Astrocyte (in vitro differentiated cells and primary cell): ENCODE results near the gene QSOX2. TPM values are rescaled to one million over a fixed set of nuclear protein-coding genes. Genes with fewer than 3 reads are reported as not detected.

ENCODE experiments used
- DNase-seq: peaks from one replicate; pipeline ENCODE4 v3.0.0-alpha.2; 2010; ENCODE audit warnings: low read depth
- FAIRE-seq: peaks from 2 replicates; lab custom pipeline; 2011; peaks lifted over from hg19 to GRCh38; lab: Jason Lieb, UNC
- H2AFZ ChIP-seq: 2 replicates; pipeline ENCODE4 v1.6.0; 2012; ENCODE audit warnings: low read depth, low read length, inconsistent platforms
- H3K27ac ChIP-seq: 2 replicates; pipeline ENCODE4 v1.5.1; 2011; ENCODE audit warnings: low read depth, low read length, inconsistent platforms
- H3K27me3 ChIP-seq: 2 replicates; pipeline ENCODE4 v1.6.0; 2011; ENCODE audit warnings: low read length, inconsistent platforms; ENCODE audit not compliant: insufficient read depth
- H3K36me3 ChIP-seq: 2 replicates; pipeline ENCODE4 v1.5.1; 2011; ENCODE audit warnings: low read length, inconsistent platforms; ENCODE audit not compliant: insufficient read depth
- H3K4me1 ChIP-seq: 2 replicates; pipeline ENCODE4 v1.5.1; 2011; ENCODE audit warnings: low read length, inconsistent platforms; ENCODE audit not compliant: insufficient read depth
- H3K4me2 ChIP-seq: 2 replicates; pipeline ENCODE4 v1.6.0; 2012; ENCODE audit warnings: low read length, inconsistent platforms
- H3K4me3 ChIP-seq: 2 replicates; pipeline ENCODE4 v1.5.1; 2011; ENCODE audit warnings: low read depth, mild to moderate bottlenecking, low read length, inconsistent platforms; ENCODE audit not compliant: insufficient read depth
- H3K79me2 ChIP-seq: 2 replicates; pipeline ENCODE4 v1.6.0; 2012; ENCODE audit warnings: mild to moderate bottlenecking, low read length, inconsistent platforms; ENCODE audit not compliant: insufficient read depth
- H3K9ac ChIP-seq: 2 replicates; pipeline ENCODE4 v1.6.0; 2012; ENCODE audit warnings: mild to moderate bottlenecking, low read length, inconsistent platforms
- H3K9me3 ChIP-seq: 2 replicates; pipeline ENCODE4 v1.5.1; 2012; ENCODE audit warnings: low read depth, mild to moderate bottlenecking, low read length, inconsistent platforms; ENCODE audit not compliant: insufficient read depth
- H4K20me1 ChIP-seq: 2 replicates; pipeline ENCODE4 v1.6.0; 2012; ENCODE audit warnings: low read length, inconsistent platforms; ENCODE audit not compliant: insufficient read depth
- H3K27ac Mint-ChIP-seq: one replicate; pipeline ENCODE4 v1.8.0; 2021; ENCODE audit warnings: mild to moderate bottlenecking, mixed read lengths; ENCODE audit not compliant: unreplicated experiment
- H3K27me3 Mint-ChIP-seq: one replicate; pipeline ENCODE4 v1.8.0; 2021; ENCODE audit warnings: low read depth, mixed read lengths; ENCODE audit not compliant: unreplicated experiment
- H3K36me3 Mint-ChIP-seq: one replicate; pipeline ENCODE4 v1.8.0; 2021; ENCODE audit warnings: low read depth, mixed read lengths; ENCODE audit not compliant: unreplicated experiment
- H3K4me1 Mint-ChIP-seq: one replicate; pipeline ENCODE4 v1.8.0; 2021; ENCODE audit warnings: low read depth, mixed read lengths; ENCODE audit not compliant: unreplicated experiment
- H3K4me3 Mint-ChIP-seq: one replicate; pipeline ENCODE4 v1.8.0; 2021; ENCODE audit warnings: mild to moderate bottlenecking, moderate library complexity, mixed read lengths; ENCODE audit not compliant: unreplicated experiment
- H3K9me3 Mint-ChIP-seq: one replicate; pipeline ENCODE4 v1.8.0; 2021; ENCODE audit warnings: mild to moderate bottlenecking, mixed read lengths; ENCODE audit not compliant: unreplicated experiment
- EZH2 ChIP-seq: IDR thresholded peaks from 2 replicates; pipeline ENCODE4 v1.6.1; 2012; ENCODE audit warnings: mild to moderate bottlenecking, low read length, inconsistent platforms; ENCODE audit not compliant: insufficient read depth
- total RNA-seq: library from RNA; stranded (reverse); gene quantifications from 2 replicates; pipeline ENCODE4 v1.2.1, GENCODE V29; 2021
- TF ChIP-seq, protein P1 (sequence below): IDR thresholded peaks from 2 replicates; pipeline ENCODE4 v1.5.1; 2011; ENCODE audit warnings: low read depth, mild to moderate bottlenecking, inconsistent platforms, low read length, moderate library complexity; ENCODE audit not compliant: insufficient read depth

The QSOX2 gene
- total RNA-seq, 1 donor from 2014 or later: 20.4 TPM

DNA sequence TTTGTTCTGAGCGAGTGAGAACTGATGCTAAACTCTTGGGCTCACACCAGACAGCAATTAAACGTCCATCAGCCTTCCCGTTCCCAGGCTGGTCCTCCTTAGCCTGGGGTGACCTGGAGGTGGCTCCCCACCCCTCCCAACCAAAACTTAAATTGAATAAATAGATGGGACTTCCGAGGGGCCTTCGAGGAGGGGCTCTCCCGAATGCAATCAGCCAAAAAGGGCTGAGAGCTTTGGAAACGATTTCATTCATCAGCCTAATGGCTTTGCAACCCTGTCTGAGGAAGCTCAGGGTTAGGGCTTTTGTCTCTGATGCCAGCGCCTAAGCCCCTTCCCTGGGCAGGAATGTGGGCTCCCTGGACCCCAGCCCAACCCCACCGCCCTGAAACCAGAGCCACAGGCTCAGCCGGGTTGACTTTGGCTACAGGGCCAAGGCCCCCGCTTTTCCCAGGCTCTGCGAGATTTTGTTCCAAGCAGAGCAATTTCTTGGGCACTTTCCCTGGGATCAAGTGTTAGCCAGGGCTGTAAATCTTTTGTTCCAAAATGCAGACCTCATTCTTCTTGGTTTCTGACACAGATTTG, 69.9 kb downstream of the QSOX2 start:
- no peak overlapping the region for H3K27ac Mint-ChIP-seq
- DNase-seq (no peak), FAIRE-seq (no peak)
- no peaks in the 10 kb centered on the region for H3K9me3 Mint-ChIP-seq
- H3K27ac ChIP-seq: no peak overlapping the region
- no peaks in the 10 kb centered on the region for H4K20me1 ChIP-seq
- H3K27me3 ChIP-seq: no peaks in the 10 kb centered on the region
- H3K9ac ChIP-seq: no peak overlapping the region
- H3K4me1 ChIP-seq: no peaks in the 10 kb centered on the region
- no peak for TF ChIP-seq EZH2
- TF ChIP-seq, protein P1, sequence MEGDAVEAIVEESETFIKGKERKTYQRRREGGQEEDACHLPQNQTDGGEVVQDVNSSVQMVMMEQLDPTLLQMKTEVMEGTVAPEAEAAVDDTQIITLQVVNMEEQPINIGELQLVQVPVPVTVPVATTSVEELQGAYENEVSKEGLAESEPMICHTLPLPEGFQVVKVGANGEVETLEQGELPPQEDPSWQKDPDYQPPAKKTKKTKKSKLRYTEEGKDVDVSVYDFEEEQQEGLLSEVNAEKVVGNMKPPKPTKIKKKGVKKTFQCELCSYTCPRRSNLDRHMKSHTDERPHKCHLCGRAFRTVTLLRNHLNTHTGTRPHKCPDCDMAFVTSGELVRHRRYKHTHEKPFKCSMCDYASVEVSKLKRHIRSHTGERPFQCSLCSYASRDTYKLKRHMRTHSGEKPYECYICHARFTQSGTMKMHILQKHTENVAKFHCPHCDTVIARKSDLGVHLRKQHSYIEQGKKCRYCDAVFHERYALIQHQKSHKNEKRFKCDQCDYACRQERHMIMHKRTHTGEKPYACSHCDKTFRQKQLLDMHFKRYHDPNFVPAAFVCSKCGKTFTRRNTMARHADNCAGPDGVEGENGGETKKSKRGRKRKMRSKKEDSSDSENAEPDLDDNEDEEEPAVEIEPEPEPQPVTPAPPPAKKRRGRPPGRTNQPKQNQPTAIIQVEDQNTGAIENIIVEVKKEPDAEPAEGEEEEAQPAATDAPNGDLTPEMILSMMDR: no peak
- H3K4me3 ChIP-seq: no peak overlapping the region
- H3K36me3 Mint-ChIP-seq: no peaks in the 10 kb centered on the region
- H3K9me3 ChIP-seq: no peaks in the 10 kb centered on the region
- no peaks in the 10 kb centered on the region for H3K36me3 ChIP-seq
- H3K4me1 Mint-ChIP-seq: no peaks in the 10 kb centered on the region
- no peak overlapping the region for H3K4me3 Mint-ChIP-seq
- H2AFZ ChIP-seq: no peak overlapping the region
- peaks cover 40% of the 10 kb centered on the region for H3K27me3 Mint-ChIP-seq
- no peak overlapping the region for H3K4me2 ChIP-seq
- no peaks in the 10 kb centered on the region for H3K79me2 ChIP-seq

DNA sequence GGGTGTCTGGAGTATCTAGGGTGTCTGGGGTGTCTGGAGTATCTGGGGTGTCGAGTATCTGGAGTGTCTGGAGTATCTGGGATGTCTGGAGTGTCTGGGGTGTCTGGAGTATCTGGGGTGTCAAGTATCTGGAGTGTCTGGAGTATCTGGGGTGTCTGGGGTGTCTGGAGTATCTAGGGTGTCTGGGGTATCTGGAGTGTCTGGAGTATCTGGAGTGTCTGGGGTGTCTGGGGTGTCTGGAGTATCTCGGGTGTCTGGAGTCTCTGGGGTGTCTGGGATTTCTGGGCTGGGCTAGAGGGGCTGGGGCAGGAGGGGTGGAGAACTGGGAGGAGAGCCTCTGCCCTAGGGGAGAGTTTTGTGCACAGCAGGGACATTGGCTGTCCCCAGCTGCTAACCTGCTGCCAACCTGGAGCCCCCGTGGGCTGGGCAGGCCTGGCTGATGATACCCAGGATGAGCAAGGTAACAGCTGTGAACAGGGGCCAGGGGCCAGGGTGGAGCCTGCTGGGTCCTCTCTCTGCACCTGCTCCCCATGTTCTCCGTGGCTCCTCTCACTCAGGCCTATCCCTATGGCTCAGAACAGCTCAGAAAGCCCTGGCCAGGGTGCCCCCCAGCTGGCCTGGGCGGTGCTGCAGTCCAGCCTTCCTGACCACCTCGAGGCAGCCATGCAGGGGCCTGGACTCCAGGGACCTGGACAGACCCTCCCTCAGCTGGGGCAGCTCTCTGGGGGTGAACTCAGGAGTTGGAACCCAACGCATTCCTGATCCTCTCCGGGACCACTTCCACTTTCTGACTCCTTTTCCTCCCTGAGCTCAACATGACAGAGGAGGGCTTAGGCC, 70.6 kb downstream of the QSOX2 start:
- H3K27ac Mint-ChIP-seq: no peak overlapping the region
- DNase-seq: no peak
- Histone ChIP-seq H3K79me2 (no peaks in the 10 kb centered on the region), H2AFZ (no peak overlapping the region), H4K20me1 (no peaks in the 10 kb centered on the region), H3K27me3 (no peaks in the 10 kb centered on the region), H3K9me3 (no peaks in the 10 kb centered on the region), H3K4me3 (no peak overlapping the region), H3K4me2 (no peak overlapping the region), H3K9ac (no peak overlapping the region), H3K4me1 (no peaks in the 10 kb centered on the region), H3K27ac (no peak overlapping the region), H3K36me3 (no peaks in the 10 kb centered on the region)
- H3K9me3 Mint-ChIP-seq: no peaks in the 10 kb centered on the region
- peaks cover 38% of the 10 kb centered on the region for H3K27me3 Mint-ChIP-seq
- H3K36me3 Mint-ChIP-seq: no peaks in the 10 kb centered on the region
- no peak for FAIRE-seq
- no peaks in the 10 kb centered on the region for H3K4me1 Mint-ChIP-seq
- TF ChIP-seq, protein P1: no peak
- TF ChIP-seq EZH2: no peak
- no peak overlapping the region for H3K4me3 Mint-ChIP-seq
